Nucleus accumbens (tissue), 56 donors: ENCODE measurements around the gene COL5A1.

ENCODE experiments used
- DNase-seq, 56 donors: peaks; one replicate each; lab custom pipeline; 2025; lab: John Stamatoyannopoulos, UW

COL5A1 gene

DNA sequence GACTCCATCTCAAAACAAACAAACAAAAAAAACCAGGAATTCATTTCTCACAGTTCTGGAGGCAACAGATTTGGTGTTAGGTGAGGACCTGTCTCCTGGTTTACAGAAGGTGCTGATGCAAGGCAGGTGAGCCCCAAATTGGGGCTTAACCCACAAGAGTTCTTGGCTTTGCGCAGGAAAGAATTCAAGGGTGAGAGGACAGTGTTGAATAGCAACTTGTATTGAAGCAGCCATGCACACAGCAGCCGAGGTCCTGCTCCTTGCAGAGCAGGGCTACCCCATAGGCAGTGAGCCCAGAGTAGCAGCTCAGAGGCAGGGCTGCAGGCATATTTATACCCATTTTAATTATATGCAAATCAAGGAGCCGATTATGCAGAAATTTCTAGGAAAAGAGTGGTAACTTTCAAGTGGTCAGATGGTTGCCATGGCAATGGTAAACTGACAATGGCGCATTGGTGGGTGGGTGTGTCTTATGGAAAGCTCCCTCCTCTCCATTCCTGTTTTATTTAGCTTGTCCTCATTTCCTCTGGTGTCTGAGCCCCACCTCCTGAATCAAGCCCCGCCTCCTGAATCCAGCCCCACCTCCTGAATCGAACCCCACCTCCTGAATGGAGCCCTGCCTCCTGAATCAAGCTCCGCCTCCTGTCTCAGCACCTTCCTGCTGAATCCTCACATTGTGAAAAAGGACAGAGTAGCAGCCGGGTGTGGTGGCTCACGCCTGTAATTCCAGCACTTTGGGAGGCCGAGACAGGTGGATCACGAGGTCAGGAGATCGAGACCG is 34.5 kb upstream of the COL5A1 start:
- DNase-seq, result no peak

DNA sequence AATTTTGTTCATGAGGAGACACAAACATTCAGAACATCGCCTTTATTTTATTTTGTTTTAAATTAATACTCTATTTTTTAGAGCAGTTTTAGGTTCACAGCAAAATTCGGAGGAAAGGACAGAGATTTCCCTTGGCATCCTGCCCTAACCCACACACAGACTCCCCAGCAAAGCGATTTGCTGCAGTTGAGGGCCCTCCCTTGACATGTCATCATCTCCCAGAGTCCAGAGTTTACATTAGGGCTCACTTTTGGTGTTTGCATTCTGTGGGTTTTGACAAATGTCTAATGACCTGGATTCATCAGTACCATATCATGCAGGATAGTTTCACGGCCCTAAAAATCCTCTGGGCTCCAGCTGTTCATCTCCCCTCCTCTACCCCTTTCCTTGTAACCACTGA is 33.6 kb upstream of the COL5A1 start:
- no peak for DNase-seq

DNA sequence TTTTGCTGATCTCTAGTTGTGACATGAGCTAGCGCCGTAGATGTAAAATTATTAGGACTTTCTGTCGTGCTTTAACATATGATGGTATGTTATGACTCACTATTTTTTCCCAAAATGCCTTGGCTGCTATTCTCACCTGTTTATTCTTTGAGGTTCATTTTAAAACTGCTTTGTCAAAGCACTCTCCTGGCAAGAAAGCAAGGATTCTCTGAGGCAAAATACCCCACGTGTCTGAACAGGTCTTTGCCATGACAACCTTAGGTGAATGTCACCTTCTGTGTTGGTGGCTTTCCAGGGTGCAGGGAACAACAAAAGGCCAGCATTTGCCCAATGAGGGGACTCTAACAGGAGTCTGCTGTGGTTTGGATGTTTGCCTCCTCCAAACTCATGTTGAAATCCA is 30.6 kb upstream of the COL5A1 start:
- no peak for DNase-seq

DNA sequence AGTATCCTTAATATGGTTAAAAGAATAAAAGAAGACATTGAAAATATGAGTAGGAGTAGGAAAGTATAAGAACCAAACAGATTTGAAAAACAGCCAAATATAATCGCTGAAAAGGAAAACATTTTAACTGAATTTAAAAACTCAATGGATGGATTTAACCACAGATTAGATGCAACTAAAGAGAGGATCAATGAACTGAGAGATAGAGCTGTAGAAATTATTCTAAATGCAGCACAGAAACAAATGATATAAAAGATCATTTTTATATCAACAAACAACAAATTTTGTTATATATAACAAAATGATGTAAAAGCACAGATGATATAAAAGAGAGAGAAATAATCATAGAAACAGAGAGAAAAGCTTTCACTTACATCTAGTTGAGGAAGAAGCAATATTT is 29.3 kb upstream of the COL5A1 start:
- no peak for DNase-seq

DNA sequence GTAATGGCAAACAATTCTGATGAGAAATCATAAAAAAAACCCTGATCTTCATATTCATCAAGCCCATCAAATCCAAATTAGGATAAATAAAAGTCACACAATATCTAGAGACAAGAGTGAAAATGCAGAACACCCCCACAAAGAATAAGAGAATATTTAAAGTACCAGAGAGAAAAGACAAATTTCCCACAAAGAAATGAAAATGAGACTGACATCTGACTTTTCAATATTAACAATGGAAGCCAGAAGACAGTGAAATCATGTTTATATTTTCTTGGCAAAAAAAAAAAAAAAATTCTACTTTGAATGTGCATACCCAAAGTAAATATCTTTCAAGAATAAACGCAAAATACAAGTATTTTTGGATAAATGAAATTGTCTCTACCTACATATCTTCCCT is 28.9 kb upstream of the COL5A1 start:
- no peak for DNase-seq

DNA sequence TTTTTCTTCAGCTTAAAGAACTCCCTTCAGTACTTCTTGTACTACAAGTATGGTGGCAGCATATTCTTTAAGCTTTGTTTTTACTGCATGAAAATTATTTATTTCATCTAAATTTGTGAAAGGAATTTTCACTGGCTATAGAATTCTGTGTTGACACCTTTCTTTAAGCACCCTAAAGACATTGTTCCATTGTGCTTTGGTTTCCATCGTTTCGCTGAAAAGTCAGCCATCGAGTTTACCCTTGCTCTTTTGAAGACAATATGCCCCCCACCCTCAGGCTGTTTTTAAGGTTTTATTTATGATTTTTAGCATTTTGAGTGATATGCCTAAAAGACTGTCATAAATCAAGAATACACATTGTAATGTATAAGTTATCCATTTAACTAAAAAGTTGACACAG is 27.3 kb upstream of the COL5A1 start:
- DNase-seq, result no peak

DNA sequence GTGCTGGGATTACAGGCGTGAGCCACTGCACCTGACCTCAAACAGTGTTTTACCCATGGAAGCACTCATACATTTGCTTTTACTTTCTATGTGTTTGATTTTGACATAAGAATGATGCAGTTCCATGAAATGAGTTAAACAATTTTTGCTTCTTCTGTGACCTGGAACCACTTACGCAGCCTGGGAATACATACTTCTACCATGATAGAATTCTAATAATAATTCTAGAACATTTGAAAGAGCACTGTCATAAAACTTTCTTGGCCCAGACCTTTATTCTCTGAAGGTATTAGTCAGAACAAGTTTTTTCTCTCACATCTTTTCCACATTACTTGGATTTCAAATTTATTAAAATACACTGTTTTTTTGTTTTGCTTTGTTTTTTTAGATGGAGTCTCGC is 25.3 kb upstream of the COL5A1 start:
- no peak for DNase-seq

DNA sequence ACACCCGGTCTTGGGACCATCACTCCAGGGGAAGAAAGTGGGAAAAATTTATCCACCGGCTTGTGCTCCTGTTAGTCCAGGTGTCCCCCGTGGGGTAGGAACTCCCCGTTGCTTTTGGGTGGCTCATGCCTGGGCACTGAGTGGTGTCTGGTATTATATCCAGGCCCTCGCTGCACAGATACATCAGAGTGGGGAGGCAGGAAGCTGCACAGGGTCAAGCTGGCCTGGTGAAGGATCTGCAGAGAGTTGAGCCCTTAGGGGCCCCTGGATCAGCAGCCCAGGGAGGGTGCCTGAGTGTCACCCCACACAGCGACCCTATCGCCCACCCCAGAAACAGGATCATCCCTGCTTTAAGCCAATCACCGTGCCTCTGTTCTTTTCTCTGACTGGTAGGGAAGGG is 24.4 kb upstream of the COL5A1 start:
- no peak for DNase-seq

DNA sequence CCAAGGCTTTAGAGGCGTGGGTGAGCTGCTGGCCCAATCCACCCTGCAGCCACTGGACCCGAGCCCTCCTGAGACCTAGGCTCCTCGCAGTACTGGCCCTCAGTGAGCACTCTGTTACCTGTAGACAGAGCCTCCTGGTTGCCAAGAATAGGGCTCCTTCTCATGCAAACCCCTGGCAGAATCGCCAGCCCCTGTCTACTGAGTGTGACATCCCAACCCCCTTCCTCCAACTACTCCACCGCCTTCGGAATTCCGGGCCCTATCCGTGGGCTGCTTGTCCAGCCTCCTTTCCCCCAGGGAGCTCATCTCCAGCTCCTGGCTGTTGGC is 23.8 kb upstream of the COL5A1 start:
- DNase-seq, result no peak

DNA sequence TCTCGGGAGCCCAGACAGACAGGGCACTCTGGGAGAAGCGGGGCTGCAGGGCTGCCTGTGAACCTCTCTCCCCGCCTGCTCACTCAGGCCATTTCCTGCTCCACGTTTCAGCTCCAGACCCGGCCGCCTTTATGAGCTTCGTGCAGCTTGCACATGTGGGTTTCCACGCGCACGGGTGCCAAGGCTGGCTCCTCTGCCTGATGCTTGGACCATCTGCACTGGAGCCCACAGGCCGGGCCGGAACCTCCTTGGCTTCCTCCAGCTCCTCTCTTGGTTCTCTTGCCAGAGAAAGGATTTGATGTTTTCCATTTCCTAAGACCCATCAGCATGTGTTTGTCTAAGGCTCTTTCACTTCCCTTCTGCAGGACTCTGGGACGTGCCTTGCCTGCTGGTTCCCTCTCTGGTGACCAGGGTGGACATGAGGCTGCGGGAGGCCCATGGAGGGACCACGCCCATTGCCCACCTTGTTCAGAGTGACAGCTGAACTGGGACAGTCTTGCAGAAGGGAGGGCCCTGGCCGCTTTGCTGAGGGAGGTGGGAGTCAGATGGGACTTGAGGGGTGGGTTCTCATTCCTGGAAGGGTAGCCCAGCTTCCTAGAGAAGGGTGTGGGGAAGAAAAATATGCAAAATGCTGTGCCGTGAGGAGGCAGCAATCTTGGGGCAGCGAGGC is 23.3 kb upstream of the COL5A1 start:
- peak in 1 of 56 donors; percentile 19 for DNase-seq

DNA sequence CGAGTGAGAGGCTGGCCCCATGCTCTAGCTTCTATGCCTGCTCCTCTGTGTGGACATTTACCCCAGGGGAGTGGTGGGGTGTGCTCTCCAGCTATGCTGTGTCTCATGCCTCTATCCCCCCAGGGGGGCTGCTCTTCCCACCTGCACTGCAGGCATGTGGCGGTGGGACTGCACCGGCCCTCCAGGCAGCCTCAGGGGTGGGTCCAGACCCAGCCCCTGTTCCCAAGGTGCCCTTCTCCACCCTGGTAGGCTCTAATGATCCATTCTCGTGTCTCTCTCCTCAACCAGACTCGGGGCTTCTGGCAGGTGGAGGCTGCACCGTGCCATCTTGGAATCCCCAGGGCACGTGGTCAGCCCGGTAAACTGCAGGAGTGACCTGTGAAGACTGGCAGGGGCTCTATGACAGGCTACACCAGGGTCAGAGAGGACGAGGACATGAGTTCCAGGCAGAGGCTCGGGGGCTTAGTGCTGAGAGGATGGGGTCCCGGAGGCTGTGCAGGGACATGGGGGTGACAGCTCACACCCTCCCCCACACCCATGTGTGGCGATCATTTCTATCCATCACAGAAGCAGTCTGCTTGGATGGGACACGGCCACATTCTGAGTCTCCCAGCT is 22.7 kb upstream of the COL5A1 start:
- DNase-seq, result no peak

DNA sequence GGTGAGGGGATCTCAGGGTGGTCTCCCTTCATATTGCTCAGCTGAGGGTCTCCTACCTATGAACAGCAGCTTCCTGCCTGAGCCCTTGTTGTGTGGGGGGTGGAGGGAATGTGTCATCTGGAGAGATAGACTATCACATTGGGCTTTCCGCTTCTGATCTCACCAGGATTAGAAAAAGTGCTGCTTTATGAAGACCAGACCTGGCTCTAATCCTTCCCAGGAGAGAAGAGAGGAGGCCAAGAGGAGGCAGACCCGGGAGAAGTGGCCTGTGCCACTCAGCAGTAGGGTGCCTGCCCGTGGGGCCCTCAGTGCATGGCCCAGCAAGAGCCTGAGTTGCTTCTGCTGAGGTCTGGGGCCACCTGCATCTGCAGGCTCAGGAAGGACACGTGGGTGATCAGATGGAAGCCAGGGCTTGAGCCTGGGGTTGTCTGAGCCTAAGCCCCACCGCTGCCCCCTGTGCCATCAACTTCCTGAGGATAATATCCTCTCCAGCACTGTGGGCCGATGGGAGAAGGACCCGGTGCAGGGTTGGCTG is 22.1 kb upstream of the COL5A1 start:
- DNase-seq, result no peak

DNA sequence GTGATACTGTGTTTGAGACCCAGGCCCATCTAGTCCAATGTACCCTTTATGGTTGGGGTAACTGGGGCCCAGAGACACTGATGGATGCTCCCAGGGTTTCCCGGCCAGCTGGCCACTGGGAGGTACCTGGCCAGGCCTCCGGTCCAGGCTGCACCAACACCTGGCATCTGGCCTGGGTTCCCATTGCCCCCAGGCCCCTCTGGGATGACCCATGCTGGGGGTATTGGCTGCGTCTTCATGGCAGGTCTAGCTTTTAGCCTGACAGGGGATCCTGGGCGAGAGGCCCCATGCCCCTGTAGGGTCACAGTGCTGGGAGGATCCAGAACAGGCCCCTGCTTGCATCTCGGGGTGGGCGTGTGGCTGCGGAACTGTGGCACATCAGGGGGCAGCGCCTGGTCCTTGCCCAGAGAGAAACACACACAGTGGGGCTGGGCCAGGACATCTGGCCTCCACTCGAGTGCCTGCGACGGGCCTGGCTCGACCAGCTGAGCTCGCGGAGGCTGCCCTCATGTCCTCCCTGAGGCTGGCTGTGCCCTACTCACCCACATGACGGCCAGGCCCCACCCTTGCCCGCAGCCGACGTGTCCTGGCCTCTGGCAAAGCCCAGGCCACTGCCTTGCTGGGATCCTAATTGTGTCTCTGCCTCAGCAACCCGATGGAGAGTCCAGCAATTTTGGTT is 21.5 kb upstream of the COL5A1 start:
- DNase-seq, result no peak

DNA sequence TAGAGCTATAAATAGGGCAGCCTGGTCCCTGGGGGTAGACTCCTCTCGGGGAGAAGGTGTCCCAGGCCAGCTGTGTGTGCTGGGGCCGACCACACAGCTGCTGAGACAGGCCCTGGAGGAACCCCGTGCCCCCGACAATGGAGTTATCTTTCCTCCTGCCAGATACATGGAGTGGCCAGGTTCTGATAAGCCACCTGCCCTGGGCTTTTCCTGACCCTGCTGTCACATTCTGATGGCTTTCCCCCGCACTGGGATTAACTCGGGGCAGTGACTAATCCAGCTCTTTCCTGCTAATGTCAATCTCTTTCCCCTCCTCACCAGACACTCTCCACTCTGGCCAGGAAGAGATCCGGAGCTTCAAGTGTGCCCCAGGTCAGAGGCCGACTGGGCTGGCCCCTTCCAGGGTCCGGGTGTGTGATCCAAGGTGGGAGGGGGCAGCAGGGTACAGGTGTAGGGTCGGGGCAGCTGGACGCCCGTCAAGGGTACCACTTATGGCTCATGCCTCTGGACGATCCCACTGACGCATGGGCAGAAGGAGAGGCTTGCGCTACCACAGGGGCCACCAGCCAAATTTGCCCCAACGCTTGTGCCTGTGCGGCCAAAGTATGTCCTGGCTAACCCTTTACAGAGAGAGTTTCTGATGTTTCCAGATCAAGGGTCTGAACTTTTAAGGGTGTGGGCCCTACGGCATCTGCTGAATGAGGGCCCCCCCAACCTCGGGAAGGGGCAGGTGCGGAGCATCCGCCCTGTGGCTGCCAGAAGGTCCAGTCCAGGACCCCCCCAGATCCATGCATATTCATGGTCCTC is 20.6 kb upstream of the COL5A1 start:
- DNase-seq, result no peak

DNA sequence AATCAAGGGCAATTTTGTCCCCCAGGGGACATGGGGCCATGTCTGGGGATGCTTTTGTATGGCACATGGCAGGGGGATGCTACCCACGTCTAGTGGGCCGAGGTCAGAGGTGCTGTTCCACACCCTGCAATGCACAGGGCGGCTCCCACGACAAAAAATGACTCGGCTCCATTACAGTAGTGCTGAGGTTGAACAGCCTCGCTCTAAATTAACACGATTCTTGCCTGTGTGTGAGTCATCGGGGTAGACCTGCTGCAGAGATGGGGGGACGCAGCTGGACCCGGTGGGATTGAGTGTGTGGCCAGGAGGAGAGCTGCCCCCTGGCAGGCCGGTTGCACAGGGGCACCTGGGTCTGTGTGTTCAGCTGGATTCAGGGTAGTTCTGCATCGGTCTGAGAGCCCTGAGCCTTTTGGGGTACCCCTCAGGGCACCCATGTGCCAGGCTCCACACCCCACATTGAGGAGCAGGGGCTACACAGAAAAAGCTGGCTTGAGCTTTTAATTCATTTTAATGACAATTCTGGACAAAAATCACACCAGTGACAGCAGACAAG is 20.0 kb upstream of the COL5A1 start:
- no peak for DNase-seq

DNA sequence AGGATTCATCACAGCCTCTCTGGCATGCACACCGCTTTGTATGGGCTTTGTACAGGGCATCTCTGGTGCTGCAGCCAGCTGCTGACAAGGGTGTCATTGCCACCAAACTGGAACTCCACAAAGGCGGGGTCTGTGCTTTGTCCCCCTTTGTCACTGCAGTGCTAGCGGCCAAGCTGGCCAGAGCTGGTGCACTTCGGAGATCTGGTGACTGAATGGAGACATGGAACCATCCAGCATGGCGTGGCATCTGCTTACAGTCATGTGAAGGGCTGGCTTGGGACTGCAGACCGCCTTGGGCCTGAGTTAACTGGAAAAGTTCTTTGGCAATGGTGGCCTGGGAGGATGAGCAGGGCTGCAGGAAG is 18.7 kb upstream of the COL5A1 start:
- DNase-seq, result peak in 3 of 56 donors; percentile 14 to 26 (median 23)

DNA sequence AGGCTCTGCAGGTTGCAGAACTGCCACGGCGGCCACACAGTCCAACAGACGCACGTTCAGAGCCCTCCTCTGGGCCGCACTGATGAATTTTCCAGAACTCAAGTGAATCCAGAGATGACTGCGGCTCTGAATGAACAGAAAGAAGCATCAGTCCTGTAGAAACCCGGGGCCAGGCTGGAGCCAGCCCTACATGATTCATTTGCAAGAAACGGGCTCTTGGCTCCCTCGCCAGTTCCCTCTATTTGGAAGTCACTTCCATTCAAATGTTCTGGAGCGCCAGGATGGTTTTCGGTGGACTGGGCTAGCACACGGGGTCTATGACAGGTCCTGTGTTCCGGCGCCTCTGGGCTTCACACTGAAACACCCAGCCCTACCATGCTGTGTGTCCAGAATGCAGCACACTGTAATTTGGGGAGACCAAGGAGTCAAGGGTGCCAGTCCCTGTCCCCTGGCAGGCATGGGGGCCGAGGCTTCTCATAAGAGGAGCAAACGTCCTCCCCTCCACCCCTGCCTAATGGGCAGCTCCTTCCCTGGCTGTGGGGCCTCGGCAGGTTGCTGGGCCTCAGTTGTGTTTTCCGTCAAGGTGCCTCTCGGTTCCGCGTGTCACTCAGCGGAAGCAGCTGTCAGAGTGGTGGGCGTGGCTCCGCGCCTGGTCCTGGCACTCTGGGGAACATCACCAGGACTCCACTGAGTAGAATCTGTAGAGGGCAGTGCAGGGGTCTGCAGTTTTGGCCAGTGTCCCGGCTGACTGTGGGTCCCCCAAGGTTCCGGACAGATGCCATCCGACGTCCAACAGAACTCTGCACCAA is 18.1 kb upstream of the COL5A1 start:
- no peak for DNase-seq

DNA sequence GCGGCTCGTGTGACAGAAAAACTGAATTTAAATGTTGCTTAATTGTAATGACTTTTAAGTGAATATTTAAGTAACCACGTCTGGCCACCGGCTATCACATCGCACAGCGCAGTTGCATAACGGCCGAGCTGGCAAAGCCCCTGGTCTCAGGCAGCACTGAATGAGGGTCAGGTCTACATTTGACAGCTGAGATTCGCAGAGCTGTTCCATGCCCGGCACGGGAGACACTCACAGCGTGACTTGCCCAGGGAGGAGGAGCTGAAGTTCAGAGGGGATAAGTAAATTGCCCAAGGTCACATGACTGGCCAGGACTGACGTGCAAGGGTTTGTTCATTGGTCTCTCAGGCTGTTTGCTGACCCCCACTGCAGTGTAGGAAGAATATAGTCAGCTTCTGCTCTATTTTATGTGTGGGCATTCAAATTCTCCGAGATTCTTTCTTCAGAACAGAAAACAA is 17.4 kb upstream of the COL5A1 start:
- no peak for DNase-seq

DNA sequence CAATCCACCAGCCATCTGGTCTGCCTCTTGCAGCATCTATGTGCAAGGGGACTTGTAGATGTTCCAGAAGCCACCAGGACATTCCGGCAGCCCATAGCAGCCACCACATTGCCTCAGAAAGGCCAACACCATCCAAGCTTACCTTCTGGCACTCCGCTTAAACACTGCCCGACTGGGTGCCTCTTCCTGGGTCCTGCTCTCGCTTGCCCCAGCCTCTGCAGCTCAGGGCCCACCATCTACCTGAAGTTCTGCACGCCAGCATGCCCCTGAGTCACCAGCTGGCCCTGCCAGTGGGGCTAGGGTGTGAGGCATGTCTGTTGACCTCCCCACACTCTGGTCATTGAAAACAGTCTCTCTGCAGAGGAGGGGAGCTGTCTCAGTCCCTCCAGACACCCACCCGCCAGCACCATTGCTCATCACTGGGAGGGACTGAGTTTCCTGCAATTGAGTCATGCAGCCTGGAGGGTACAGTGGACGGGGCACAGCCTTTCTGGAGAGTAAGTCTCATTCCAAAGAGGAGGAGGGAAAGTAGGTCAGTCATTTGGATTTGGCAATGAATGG is 16.9 kb upstream of the COL5A1 start:
- DNase-seq, result no peak
